Measurements from ENCODE around the gene CDKAL1.

- TF ChIP-seq CTCF (IDR thresholded peaks at IDR 0.05; ENCODE audit: low read depth, low read length, missing input control), result no peak
- no peak for TF ChIP-seq ZBTB33 (IDR thresholded peaks at IDR 0.05)
- no peak for TF ChIP-seq EGR1 (IDR thresholded peaks at IDR 0.05; ENCODE audit: low read depth in 2 of 2)
- no peak for TF ChIP-seq SP1 (IDR thresholded peaks at IDR 0.05)
- no peak for TF ChIP-seq JUND (IDR thresholded peaks at IDR 0.05)
- TF ChIP-seq YY1 (IDR thresholded peaks at IDR 0.05), result no peak
- no peak for TF ChIP-seq REST (IDR thresholded peaks at IDR 0.05)
- TF ChIP-seq RXRA (IDR thresholded peaks at IDR 0.05), result no peak
- no peak for TF ChIP-seq RAD21 (IDR thresholded peaks at IDR 0.05)
- TF ChIP-seq, protein P1, sequence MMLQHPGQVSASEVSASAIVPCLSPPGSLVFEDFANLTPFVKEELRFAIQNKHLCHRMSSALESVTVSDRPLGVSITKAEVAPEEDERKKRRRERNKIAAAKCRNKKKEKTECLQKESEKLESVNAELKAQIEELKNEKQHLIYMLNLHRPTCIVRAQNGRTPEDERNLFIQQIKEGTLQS (IDR thresholded peaks at IDR 0.05), result no peak
These were observed 74.1 kb downstream of the CDKAL1 start for GRCh38 chr6:20608356-20608755.

Measured in liver (tissue), 3 donors.